ENCODE data around the gene RXFP4.

DNA sequence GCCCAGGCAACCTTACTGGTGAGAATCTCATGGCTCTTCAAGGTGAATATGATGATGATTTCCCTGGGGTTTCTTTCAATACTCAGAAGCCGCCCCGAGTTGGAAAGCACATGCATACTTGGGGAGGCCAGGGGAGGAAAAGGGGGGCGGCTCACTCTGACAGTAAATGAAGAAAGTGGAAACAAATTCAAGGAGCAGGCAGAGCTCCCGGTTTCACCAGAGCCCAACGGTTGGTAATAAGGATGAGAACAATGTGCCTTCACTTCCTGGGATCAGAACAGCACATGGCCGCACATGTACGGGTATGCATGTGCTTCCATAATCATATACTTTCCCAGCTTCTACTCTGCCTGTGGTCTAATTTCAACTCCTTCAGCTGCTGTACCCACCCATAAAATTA is 40.7 kb downstream of the RXFP4 start:
- TF ChIP-seq ZNF274 (IDR thresholded peaks at IDR 0.05; ENCODE audit: low read depth, low read length) (no peak), SUZ12 (IDR thresholded peaks at IDR 0.05; ENCODE audit: extremely low read depth, insufficient read depth, insufficient read length) (no peak), YY1 (IDR thresholded peaks at IDR 0.05; ENCODE audit: insufficient read depth, insufficient read length) (no peak)

All from NT2/D1 (cell line).